GM08714 (cell line): ENCODE data around the gene ADGRG2.

Source experiments
- H3K4me3 ChIP-seq: fragments of 200-500 bp; sonication (Bioruptor generic); 2 replicates; pipeline ENCODE4 v1.5.1; 2014; ENCODE audit warnings: mild to moderate bottlenecking, low read length, inconsistent platforms
- ZNF274 ChIP-seq: IDR thresholded peaks from 2 replicates; pipeline ENCODE4 v1.6.1; 2012; ENCODE audit warnings: mild to moderate bottlenecking, low read depth, low read length

The ADGRG2 gene, protein sequence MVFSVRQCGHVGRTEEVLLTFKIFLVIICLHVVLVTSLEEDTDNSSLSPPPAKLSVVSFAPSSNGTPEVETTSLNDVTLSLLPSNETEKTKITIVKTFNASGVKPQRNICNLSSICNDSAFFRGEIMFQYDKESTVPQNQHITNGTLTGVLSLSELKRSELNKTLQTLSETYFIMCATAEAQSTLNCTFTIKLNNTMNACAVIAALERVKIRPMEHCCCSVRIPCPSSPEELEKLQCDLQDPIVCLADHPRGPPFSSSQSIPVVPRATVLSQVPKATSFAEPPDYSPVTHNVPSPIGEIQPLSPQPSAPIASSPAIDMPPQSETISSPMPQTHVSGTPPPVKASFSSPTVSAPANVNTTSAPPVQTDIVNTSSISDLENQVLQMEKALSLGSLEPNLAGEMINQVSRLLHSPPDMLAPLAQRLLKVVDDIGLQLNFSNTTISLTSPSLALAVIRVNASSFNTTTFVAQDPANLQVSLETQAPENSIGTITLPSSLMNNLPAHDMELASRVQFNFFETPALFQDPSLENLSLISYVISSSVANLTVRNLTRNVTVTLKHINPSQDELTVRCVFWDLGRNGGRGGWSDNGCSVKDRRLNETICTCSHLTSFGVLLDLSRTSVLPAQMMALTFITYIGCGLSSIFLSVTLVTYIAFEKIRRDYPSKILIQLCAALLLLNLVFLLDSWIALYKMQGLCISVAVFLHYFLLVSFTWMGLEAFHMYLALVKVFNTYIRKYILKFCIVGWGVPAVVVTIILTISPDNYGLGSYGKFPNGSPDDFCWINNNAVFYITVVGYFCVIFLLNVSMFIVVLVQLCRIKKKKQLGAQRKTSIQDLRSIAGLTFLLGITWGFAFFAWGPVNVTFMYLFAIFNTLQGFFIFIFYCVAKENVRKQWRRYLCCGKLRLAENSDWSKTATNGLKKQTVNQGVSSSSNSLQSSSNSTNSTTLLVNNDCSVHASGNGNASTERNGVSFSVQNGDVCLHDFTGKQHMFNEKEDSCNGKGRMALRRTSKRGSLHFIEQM

GRCh38 chrX:19121898-19122640 lies at the start of gene ADGRG2:
Gene ADGRG2 (minus strand): TSS chrX:19122468. CDS start chrX:19068834, 53,634 bp downstream.
- TF ChIP-seq ZNF274 = no peak
- no peak within 1 kb of the TSS for H3K4me3 ChIP-seq

- no peak for TF ChIP-seq ZNF274
Observed at GRCh38 chrX:19168609-19169008, 46.3 kb upstream of the ADGRG2 start.

GRCh38 chrX:19162851-19163250 lies 40.6 kb upstream of the ADGRG2 start:
- H3K4me3 ChIP-seq = no peak overlapping the region
- no peak for TF ChIP-seq ZNF274

More at GRCh38 chrX:19168609-19169008, 46.3 kb upstream of the ADGRG2 start:
- no peak overlapping the region for H3K4me3 ChIP-seq

- TF ChIP-seq ZNF274 = no peak
- no peak overlapping the region for H3K4me3 ChIP-seq
Observed at GRCh38 chrX:19156186-19156585, 33.9 kb upstream of the ADGRG2 start.

- no peak for TF ChIP-seq ZNF274
- H3K4me3 ChIP-seq = no peak overlapping the region
Observed at GRCh38 chrX:19152762-19153161, 30.5 kb upstream of the ADGRG2 start.

DNA sequence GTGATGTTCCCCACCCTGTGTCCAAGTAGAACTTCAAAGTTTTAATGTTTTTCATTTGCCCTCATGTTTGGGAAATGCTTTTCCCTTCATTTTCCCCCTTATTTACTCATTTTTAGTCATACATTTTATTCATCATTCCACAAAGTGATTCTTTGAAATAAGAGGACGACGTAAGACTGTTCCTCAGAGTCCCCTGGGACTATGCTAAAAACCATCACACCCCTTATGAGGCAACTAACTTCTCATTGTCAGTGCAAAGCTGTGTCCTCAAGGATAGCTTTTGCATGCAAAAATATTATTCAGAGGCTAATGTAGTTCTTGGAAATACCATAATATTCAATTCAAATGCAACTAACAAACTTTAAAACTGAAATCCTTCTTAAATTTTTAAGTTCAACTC lies 14.8 kb upstream of the ADGRG2 start:
- no peak overlapping the region for H3K4me3 ChIP-seq
- TF ChIP-seq ZNF274 = no peak

DNA sequence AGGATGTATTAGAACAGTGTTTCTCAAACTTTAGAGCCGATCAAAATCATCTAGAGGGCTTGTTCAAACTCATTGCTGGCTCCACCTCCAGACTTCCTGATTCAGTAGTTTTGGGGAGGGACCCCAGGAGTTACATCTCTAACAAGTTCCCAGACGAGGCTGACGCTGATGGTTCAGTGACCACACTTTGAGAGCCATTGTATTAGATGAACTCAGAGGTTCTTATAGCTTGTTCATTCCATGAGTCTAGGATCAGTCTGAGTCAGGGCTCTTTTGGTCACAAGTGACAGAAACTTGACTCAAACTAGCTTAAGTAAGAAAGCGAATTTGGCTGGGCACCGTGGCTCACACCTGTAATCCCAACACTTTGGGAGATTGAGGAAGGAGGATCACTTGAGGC lies 11.5 kb upstream of the ADGRG2 start:
- TF ChIP-seq ZNF274 = no peak
- no peak overlapping the region for H3K4me3 ChIP-seq

DNA sequence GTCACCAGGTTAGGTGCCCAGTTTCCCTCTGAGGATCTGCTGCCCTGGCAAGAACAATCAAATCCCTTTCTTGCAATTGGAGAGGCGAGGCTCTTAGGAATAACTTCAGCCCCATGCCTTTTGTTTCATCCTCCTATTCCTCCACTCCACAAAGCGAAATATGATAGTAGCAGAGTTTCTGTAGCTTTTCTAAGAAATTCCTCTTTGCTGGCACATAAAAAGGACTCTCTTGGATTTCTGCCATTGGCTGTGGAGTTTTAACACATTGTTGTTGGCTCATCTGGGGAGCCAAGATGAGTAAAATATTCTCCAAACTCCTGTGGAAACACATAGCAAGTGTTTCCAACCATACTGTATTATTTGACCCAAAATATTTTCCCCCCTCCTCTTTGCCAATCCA lies 11.0 kb upstream of the ADGRG2 start:
- TF ChIP-seq ZNF274 = no peak
- no peak overlapping the region for H3K4me3 ChIP-seq

- no peak overlapping the region for H3K4me3 ChIP-seq
- no peak for TF ChIP-seq ZNF274
Observed at GRCh38 chrX:19130628-19131027, 8.4 kb upstream of the ADGRG2 start.

DNA sequence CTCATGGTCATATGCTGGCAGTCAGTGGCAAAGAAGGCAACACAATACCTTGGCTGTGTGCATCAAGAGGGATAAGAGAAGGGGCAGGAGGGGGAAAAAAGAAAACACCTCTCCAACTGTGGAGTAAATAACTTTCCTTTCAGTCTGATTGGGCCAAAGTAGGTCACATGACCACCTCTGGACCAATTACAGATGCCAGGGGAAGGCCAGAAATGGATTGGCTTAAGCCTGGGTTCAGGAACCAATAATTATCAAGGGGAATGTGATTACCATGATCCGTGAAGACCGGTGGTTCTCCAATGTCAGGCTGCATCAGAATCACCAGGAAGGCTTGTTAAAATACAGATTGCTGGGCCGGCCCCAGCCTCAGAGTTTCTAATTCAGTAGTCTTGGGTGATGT lies 7.4 kb upstream of the ADGRG2 start:
- TF ChIP-seq ZNF274 = no peak
- H3K4me3 ChIP-seq = no peak overlapping the region

DNA sequence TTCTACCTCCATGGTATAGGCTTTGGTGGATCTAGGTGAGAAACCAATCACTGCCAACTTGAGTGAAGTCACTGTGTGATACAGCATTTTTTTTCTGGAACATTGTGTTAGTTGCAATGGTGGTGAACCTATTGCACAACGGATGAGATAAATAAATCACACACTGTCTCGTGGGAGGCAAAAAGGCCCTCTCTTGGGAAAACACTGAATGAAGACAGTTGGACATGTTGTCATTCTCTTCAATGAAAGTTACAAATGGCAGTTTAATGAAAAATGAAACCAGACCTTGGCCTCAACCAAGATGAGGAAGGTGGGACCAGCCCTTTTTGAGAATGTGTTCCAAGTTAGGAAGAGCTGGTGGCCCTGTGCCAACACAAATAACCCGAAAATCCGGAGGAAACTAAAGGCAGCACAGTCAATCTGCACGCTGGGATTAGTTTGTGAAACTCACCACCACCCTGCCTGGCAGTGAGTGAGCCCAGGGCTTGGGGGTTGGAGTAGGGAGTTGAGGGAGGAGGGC lies 5.4 kb upstream of the ADGRG2 start:
- TF ChIP-seq ZNF274 = no peak
- no peak overlapping the region for H3K4me3 ChIP-seq

DNA sequence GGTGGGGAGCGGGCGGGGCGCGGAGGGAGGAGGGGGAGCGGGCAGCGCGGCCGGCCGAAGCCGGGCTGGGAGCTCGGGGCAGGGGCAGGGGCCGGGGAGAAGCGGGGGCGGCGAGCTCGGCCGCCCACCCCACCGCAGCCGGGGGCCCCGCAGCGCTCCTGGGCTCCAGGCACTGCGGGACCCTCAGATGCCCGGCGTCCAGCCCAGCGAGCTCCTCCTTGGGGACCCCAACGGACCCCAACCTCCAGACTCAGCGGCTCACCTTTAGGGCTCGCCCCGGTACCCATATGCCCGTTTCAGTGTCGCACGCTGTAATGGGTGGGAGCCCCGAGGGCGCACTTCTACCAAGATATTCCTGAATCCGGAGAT lies 357 bp upstream of the ADGRG2 start:
- TF ChIP-seq ZNF274 = no peak
- H3K4me3 ChIP-seq = no peak overlapping the region

DNA sequence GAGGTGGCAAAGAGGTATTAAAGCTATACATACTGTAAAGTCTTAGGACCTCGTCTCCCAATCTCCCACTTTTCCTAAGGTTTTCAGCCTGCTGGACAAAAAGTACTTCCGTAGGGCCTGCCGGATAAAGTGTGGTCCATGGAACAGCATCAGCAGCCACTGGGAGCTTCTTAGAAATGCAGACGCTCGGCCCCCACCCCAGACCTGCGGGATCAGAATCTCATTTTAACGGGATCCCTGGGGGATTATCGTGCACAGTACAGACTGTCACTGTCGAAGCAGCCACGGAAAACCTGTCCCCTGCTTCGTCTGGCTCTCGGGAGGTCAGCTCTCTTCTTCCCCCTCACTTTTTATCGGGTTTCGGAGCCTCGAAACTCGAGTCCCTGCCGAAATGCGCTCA lies 802 bp downstream of the ADGRG2 start:
- TF ChIP-seq ZNF274 = no peak
- no peak overlapping the region for H3K4me3 ChIP-seq

DNA sequence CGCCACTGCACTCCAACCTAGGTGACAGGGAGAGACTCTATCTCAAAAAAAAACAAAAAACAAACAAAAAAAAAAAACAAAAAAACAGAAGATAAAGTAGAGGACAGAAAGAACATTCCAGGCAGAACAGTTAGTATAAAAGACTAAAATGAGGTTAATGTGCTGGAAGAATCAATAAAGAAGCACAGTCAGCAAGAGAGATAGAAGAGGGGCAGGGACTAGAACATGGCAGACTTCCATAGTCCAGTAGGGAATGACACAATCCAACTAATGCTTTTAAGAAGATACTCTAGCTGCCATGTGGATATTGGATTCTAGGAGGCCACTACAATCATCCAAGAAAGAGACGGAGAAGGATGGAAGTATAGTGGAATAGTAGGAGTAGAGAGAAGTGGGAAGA lies 11.6 kb downstream of the ADGRG2 start:
- TF ChIP-seq ZNF274 = no peak

DNA sequence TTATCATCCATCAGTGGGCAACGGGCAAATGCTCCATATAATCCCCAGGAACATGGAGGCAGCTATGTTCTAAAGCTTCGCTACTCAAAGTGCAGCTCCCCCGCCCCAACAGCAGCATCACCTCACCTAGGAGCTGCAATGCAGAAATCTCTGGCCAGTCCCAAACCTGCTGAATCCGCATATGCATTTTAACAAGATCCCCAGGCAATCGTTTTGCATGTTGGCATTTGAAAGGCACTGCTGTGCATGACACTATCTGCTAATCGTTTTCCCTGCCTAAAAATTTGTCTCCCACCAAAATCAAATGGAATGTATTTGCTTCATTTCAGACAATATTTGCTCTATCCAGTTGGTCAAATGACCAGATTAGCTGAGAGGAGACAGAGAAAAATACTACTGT lies 15.2 kb downstream of the ADGRG2 start:
- H3K4me3 ChIP-seq = no peak overlapping the region
- TF ChIP-seq ZNF274 = no peak

More for the DNA sequence above, 11.6 kb downstream of the ADGRG2 start:
- no peak overlapping the region for H3K4me3 ChIP-seq
